ENCODE measurements around the gene UBE4A.

The UBE4A gene

GRCh38 chr11:118442908-118443589, 83.6 kb downstream of the UBE4A start:
- no peak overlapping the region for H3K4me3 ChIP-seq (ENCODE audit: low read depth, low read length)
- in situ Hi-C loops (cut with HindIII; ENCODE audit: low pct_ligation_motif_present, low sequenced_read_pairs) = no loop called here
- no peak overlapping the region for H3K27ac ChIP-seq
- H3K27me3 ChIP-seq (replicated peaks) = no peaks in the 10 kb centered on the region
- no peak for DNase-seq
- H3K36me3 ChIP-seq (replicated peaks) = no peaks in the 10 kb centered on the region
- TF ChIP-seq, protein P1, sequence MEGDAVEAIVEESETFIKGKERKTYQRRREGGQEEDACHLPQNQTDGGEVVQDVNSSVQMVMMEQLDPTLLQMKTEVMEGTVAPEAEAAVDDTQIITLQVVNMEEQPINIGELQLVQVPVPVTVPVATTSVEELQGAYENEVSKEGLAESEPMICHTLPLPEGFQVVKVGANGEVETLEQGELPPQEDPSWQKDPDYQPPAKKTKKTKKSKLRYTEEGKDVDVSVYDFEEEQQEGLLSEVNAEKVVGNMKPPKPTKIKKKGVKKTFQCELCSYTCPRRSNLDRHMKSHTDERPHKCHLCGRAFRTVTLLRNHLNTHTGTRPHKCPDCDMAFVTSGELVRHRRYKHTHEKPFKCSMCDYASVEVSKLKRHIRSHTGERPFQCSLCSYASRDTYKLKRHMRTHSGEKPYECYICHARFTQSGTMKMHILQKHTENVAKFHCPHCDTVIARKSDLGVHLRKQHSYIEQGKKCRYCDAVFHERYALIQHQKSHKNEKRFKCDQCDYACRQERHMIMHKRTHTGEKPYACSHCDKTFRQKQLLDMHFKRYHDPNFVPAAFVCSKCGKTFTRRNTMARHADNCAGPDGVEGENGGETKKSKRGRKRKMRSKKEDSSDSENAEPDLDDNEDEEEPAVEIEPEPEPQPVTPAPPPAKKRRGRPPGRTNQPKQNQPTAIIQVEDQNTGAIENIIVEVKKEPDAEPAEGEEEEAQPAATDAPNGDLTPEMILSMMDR (IDR thresholded peaks at IDR 0.05; ENCODE audit: low read depth, low read length, missing control alignments) = no peak

GRCh38 chr11:118443590-118444218, 84.3 kb downstream of the UBE4A start:
- TF ChIP-seq, protein P1 (IDR thresholded peaks at IDR 0.05; ENCODE audit: low read depth, low read length, missing control alignments) = no peak
- in situ Hi-C loops (cut with HindIII; ENCODE audit: low pct_ligation_motif_present, low sequenced_read_pairs) = no loop called here
- Histone ChIP-seq H3K27me3 (replicated peaks) (no peaks in the 10 kb centered on the region), H3K4me3 (ENCODE audit: low read depth, low read length) (no peak overlapping the region), H3K36me3 (replicated peaks) (no peaks in the 10 kb centered on the region), H3K27ac (no peak overlapping the region)
- DNase-seq = no peak

GRCh38 chr11:118447423-118447822, 88.0 kb downstream of the UBE4A start:
- TF ChIP-seq, protein P1 (IDR thresholded peaks at IDR 0.05; ENCODE audit: low read depth, low read length, missing control alignments) = no peak
- H3K4me3 ChIP-seq (ENCODE audit: low read depth, low read length) = no peak overlapping the region
- no peaks in the 10 kb centered on the region for H3K27me3 ChIP-seq (replicated peaks)
- no peak for DNase-seq
- no peaks in the 10 kb centered on the region for H3K36me3 ChIP-seq (replicated peaks)
- in situ Hi-C loops (cut with HindIII; ENCODE audit: low pct_ligation_motif_present, low sequenced_read_pairs) = no loop called here
- no peak overlapping the region for H3K27ac ChIP-seq

- H3K27me3 ChIP-seq (replicated peaks) = no peaks in the 10 kb centered on the region
- in situ Hi-C loops (cut with HindIII; ENCODE audit: low pct_ligation_motif_present, low sequenced_read_pairs) = no loop called here
- TF ChIP-seq, protein P1 (IDR thresholded peaks at IDR 0.05; ENCODE audit: low read depth, low read length, missing control alignments) = no peak
- H3K4me3 ChIP-seq (ENCODE audit: low read depth, low read length) = no peak overlapping the region
- no peak for DNase-seq
- no peak overlapping the region for H3K27ac ChIP-seq
- H3K36me3 ChIP-seq (replicated peaks) = no peaks in the 10 kb centered on the region
Observed at GRCh38 chr11:118448294-118448693, 88.9 kb downstream of the UBE4A start.

Data from brain microvascular endothelial cell (primary cell).